Glomerular visceral epithelial cell (primary cell): ENCODE measurements around the gene FOXO6.
A peak's percentile ranks its signal among the peaks of the same experiment; 100 is the strongest.

Experiments
- DNase-seq: peaks from one replicate; pipeline ENCODE4 v3.0.0-alpha.2; 2016; ENCODE audit errors: extremely low spot score

Gene FOXO6

DNA sequence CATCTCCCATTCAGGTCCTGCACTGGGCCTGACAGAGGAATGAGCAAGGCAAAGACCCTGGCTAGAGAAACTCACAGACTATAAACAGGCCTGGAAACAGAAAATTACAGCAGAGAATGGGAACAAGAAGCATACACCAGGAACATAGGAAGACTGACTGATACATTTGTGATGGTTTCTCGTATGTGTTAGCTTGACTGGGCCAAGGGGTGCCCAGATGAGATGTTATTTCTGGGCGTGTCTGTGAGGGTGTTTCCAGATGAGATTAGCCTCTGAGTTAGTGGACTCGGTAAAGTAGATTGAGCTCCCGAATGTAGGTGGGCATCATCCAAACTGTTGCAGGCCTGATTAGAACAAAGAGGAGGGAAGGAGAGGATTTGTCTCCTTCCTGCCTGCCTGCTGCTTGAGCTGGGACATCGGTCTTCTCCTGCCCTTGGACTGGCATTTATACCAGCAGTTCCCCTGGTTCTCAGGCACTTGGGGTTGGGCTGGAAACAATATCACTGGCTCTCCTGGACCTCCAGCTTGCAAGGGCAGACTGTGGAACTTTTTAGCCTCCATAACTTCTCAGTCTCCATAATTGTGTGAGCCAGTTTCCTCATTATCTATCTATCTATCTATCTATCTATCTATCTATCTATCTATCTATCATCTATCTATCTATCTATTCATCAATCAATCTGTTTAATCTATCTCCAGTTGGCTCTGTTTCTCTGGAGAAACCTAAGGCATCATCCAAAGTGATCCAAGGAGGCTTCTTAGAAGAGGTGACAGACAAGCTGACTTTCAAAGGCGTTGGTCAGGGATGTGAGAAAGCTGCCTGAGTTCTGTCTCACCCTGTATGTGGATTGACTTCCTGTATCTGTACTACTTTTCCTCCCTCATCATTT is 9.7 kb upstream of the FOXO6 start:
- DNase-seq = no peak

GRCh38 chr1:41353744-41354143 is 7.5 kb upstream of the FOXO6 start:
- DNase-seq = peak; percentile 60

DNA sequence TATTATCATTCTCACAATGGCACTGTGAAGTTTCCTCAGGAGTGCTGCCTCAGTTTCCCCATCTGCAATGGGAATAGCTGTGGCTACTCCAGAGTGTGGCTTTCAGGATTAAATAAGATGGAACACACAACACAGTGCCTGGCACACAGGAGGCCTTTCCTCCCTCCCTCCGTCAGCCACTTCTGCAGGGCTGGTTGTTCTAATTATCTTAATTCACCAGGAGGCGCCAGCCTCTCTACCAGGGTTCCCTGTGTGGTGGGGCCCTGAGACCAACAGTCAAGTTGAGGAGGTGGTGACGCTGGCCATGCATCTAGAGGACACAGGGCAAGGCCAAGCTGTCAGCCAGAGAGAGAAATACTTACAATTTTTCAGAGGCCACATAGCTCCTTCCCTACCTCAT is 6.3 kb upstream of the FOXO6 start:
- no peak for DNase-seq

DNA sequence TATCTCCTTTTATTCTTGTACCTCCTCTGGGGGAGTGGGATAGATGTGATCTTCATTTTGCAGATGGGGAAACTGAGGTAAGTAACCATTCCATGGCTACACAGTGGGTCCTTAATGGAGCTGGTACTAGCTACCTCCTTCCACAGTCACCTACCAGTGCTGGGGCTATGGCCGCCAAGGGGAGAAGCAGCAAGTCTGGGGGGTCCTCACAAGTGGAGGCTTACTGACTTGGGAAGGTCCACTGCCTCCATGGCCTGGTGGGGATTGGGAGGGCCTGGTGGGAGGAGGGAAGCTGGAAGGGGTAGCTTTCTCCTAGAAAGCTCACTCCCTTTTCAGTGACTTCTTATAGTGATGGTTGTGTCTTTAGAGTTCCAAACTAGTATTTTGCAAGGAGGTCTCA is 5.9 kb upstream of the FOXO6 start:
- DNase-seq = no peak

- DNase-seq = no peak
Measured at GRCh38 chr1:41355761-41356160, 5.5 kb upstream of the FOXO6 start.

- no peak for DNase-seq
Measured at GRCh38 chr1:41356752-41357151, 4.5 kb upstream of the FOXO6 start.

DNA sequence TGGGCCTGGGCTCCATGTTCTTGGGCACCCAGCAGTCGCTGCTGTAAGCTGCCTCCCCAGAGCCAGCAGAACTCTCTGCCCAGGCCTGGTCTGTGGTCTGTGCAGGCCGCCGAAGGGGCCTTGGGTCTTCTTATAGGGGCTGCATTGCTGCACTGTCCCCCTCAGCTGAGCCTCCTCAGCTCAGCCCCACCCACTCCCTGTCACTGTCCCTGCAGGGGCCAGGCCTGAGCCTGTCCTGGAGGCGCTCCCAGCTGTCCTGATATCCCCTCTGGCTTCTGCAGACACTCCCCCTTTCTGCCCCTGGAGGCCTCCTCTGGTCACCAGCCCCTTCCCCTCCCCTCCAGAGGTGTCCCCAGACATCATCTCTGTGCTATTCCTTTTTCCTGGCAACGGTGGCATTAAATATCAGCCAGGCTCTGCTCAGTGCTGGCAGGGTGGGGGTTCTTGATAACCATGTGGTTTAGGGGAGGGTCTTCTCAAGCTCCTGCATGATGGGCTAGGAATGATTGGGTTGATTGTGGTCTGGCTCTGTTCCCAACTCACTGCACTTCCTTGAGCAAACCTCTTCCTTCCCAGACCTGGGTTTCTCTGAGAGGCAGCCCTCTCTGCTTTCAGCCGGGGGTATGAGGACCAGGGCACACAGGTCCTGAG is 3.7 kb upstream of the FOXO6 start:
- DNase-seq = peak; percentile 72

GRCh38 chr1:41358131-41359021 is 2.9 kb upstream of the FOXO6 start:
- DNase-seq = peak; percentile 25

GRCh38 chr1:41359211-41360073 is 1.8 kb upstream of the FOXO6 start:
- peak; percentile 63 for DNase-seq

- DNase-seq = no peak
Measured at GRCh38 chr1:41360074-41360785, 1.0 kb upstream of the FOXO6 start.

DNA sequence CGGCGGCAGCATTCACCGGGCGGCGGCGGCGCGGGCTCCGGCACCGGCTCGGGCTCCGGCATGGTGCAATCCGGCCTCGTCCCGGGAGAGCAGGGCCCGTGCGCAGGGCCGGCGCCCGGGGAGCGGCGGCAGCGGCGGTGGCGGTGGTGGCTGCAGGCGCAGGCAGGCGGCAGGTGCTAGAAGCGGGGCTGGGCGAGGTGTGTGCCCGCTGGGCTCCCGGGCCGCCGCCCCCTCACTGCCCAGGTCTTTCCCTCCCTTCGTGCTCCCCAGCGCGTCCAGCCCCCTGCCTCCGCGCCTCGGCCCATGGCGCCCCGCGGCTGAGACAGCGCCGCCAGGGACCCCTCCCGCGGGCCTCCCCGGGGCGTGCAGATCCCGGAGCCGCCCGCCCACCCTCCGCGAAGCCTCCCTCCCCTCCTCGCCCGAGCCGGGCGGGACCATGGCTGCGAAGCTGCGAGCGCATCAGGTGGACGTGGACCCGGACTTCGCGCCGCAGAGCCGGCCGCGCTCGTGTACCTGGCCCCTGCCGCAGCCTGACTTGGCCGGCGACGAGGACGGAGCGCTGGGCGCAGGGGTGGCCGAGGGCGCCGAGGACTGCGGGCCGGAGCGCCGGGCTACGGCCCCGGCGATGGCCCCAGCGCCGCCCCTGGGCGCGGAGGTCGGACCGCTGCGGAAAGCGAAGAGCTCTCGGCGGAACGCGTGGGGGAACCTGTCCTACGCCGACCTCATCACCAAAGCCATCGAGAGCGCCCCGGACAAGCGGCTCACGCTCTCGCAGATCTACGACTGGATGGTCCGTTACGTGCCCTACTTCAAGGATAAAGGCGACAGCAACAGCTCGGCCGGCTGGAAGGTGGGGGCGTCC is 492 bp downstream of the FOXO6 start:
- DNase-seq = no peak

- DNase-seq = no peak
Measured at GRCh38 chr1:41362357-41362721, 1.1 kb downstream of the FOXO6 start.

- no peak for DNase-seq
Measured at GRCh38 chr1:41362749-41363590, 1.7 kb downstream of the FOXO6 start.

DNA sequence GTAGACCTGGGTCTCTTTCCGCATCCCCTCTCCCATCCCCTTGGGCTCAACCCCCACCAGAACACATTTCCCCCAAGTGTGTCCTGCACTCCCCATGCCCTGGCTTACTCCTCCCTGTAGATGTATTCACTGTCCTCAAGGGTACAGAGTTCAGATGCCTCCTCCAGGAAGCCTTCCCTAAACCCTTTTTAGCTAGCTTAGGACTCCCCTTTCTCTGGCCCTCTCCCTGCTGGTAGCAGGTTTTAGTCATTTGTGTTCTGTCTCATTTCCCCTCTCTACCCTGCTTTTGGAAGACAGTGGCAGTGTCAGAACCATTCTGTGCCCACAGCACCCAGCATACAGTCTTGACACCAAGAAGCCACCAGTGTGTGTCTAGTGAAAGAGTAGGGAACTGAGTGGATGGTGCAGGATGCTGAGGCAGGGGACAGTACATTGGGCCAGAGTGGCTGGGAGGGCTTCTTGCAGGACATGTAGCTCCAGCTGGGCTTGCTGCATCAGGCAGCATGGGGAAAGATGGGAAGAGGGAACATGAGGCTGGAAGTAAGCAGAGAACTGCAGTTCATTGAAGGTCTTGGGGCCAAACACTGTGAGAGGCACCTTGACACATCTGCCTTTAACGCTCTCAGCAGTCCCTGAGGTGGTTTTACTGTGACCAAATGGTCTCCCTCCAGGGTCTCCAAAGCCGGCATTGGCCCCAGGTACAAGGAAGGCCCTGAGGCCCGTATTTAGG is 2.5 kb downstream of the FOXO6 start:
- no peak for DNase-seq

DNA sequence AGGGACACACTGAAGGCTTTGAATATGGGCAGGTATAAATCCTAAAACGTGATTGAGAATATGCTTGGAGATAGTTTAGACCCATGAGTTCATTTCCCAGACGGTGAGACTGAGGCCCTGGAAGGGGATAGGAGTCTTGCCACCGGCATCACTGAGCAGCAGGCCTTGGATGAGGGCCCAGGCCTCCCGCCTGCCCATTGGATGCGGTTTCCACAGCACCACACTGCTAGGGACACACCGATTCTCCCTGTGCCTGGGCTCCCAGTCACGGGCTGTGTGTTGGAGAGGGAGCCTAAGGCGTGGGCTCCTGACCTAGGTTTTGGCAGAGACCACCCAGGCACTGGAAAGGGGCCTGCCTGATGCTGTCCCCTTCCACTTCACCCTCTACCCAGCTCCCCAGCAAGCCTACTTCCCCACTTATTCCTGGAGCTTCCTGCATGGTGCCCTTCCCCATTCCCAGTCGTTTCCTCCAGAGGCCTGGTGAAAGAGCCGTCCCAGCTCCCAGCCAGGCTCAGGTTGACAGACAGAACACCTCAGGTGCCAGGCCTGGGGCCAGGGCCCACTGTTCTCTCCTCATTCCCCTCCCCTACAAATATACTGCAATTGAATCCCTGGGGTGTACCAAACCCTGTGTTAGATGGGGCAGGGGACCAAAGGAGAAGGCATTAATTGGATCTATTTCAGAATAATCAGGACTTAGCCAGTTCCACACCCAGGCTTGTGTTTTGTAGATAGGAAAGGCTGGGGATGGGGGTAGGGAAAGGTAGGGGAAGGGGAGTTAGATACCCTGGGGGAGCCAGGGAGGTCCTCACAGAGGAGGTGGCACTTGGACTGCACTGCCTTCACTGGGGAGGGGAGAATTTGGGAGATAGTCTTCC is 3.4 kb downstream of the FOXO6 start:
- DNase-seq = no peak

GRCh38 chr1:41365320-41365633 is 4.0 kb downstream of the FOXO6 start:
- no peak for DNase-seq

DNA sequence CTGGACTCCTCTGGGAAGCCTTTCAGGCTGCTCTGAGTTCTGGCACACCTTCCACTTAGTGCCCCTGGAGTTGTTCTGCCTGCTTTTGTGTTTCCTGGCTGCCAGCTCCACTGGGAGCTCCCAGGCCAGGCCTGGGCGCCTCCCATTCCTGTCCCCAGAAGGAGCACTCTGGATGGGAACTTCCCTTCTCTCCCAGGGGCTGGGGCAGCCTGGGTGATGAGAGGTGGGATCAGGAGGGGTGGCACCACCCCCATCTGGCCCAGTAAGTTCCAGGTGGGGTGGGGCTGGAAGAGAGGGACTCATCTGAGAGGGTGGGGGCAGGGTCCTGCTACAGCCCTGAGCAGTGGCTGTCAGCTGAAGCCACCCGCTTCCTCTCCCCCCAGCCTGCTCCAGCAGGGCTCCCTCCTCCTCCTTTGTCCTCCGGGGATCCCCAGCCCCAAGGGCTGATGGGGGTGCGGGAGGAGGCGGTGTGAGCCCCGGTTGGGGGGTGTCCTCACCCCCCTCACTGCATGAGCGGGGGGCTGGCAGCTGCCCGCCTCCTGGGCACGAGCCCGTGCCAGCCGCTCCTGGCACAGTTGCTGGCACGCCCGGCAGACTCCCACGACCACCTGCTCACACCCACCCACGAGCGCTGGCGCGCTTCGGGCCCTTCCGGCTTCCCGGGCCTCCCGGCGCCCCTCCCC is 4.7 kb downstream of the FOXO6 start:
- peak; percentile 45 for DNase-seq
